Astrocyte (in vitro differentiated cells and primary cell): ENCODE results near the gene SPTLC3. TPM values are rescaled to one million over a fixed set of nuclear protein-coding genes. Genes with fewer than 3 reads are reported as not detected.

Experiments
- DNase-seq: peaks from one replicate; pipeline ENCODE4 v3.0.0-alpha.2; 2010; ENCODE audit warnings: low read depth
- FAIRE-seq: peaks from 2 replicates; lab custom pipeline; 2011; peaks lifted over from hg19 to GRCh38; lab: Jason Lieb, UNC
- H2AFZ ChIP-seq: 2 replicates; pipeline ENCODE4 v1.6.0; 2012; ENCODE audit warnings: low read depth, low read length, inconsistent platforms
- H3K27ac ChIP-seq: 2 replicates; pipeline ENCODE4 v1.5.1; 2011; ENCODE audit warnings: low read depth, low read length, inconsistent platforms
- H3K27me3 ChIP-seq: 2 replicates; pipeline ENCODE4 v1.6.0; 2011; ENCODE audit warnings: low read length, inconsistent platforms; ENCODE audit not compliant: insufficient read depth
- H3K36me3 ChIP-seq: 2 replicates; pipeline ENCODE4 v1.5.1; 2011; ENCODE audit warnings: low read length, inconsistent platforms; ENCODE audit not compliant: insufficient read depth
- H3K4me1 ChIP-seq: 2 replicates; pipeline ENCODE4 v1.5.1; 2011; ENCODE audit warnings: low read length, inconsistent platforms; ENCODE audit not compliant: insufficient read depth
- H3K4me2 ChIP-seq: 2 replicates; pipeline ENCODE4 v1.6.0; 2012; ENCODE audit warnings: low read length, inconsistent platforms
- H3K4me3 ChIP-seq: 2 replicates; pipeline ENCODE4 v1.5.1; 2011; ENCODE audit warnings: low read depth, mild to moderate bottlenecking, low read length, inconsistent platforms; ENCODE audit not compliant: insufficient read depth
- H3K79me2 ChIP-seq: 2 replicates; pipeline ENCODE4 v1.6.0; 2012; ENCODE audit warnings: mild to moderate bottlenecking, low read length, inconsistent platforms; ENCODE audit not compliant: insufficient read depth
- H3K9ac ChIP-seq: 2 replicates; pipeline ENCODE4 v1.6.0; 2012; ENCODE audit warnings: mild to moderate bottlenecking, low read length, inconsistent platforms
- H3K9me3 ChIP-seq: 2 replicates; pipeline ENCODE4 v1.5.1; 2012; ENCODE audit warnings: low read depth, mild to moderate bottlenecking, low read length, inconsistent platforms; ENCODE audit not compliant: insufficient read depth
- H4K20me1 ChIP-seq: 2 replicates; pipeline ENCODE4 v1.6.0; 2012; ENCODE audit warnings: low read length, inconsistent platforms; ENCODE audit not compliant: insufficient read depth
- H3K27ac Mint-ChIP-seq: one replicate; pipeline ENCODE4 v1.8.0; 2021; ENCODE audit warnings: mild to moderate bottlenecking, mixed read lengths; ENCODE audit not compliant: unreplicated experiment
- H3K27me3 Mint-ChIP-seq: one replicate; pipeline ENCODE4 v1.8.0; 2021; ENCODE audit warnings: low read depth, mixed read lengths; ENCODE audit not compliant: unreplicated experiment
- H3K36me3 Mint-ChIP-seq: one replicate; pipeline ENCODE4 v1.8.0; 2021; ENCODE audit warnings: low read depth, mixed read lengths; ENCODE audit not compliant: unreplicated experiment
- H3K4me1 Mint-ChIP-seq: one replicate; pipeline ENCODE4 v1.8.0; 2021; ENCODE audit warnings: low read depth, mixed read lengths; ENCODE audit not compliant: unreplicated experiment
- H3K4me3 Mint-ChIP-seq: one replicate; pipeline ENCODE4 v1.8.0; 2021; ENCODE audit warnings: mild to moderate bottlenecking, moderate library complexity, mixed read lengths; ENCODE audit not compliant: unreplicated experiment
- H3K9me3 Mint-ChIP-seq: one replicate; pipeline ENCODE4 v1.8.0; 2021; ENCODE audit warnings: mild to moderate bottlenecking, mixed read lengths; ENCODE audit not compliant: unreplicated experiment
- CTCF ChIP-seq: IDR thresholded peaks from 2 replicates; pipeline ENCODE4 v1.5.1; 2011; ENCODE audit warnings: low read depth, mild to moderate bottlenecking, inconsistent platforms, low read length, moderate library complexity; ENCODE audit not compliant: insufficient read depth
- EZH2 ChIP-seq: IDR thresholded peaks from 2 replicates; pipeline ENCODE4 v1.6.1; 2012; ENCODE audit warnings: mild to moderate bottlenecking, low read length, inconsistent platforms; ENCODE audit not compliant: insufficient read depth
- total RNA-seq: library from RNA; stranded (reverse); gene quantifications from 2 replicates; pipeline ENCODE4 v1.2.1, GENCODE V29; 2021

SPTLC3 gene
- total RNA-seq, 1 donor from 2014 or later = 5.7 TPM

DNA sequence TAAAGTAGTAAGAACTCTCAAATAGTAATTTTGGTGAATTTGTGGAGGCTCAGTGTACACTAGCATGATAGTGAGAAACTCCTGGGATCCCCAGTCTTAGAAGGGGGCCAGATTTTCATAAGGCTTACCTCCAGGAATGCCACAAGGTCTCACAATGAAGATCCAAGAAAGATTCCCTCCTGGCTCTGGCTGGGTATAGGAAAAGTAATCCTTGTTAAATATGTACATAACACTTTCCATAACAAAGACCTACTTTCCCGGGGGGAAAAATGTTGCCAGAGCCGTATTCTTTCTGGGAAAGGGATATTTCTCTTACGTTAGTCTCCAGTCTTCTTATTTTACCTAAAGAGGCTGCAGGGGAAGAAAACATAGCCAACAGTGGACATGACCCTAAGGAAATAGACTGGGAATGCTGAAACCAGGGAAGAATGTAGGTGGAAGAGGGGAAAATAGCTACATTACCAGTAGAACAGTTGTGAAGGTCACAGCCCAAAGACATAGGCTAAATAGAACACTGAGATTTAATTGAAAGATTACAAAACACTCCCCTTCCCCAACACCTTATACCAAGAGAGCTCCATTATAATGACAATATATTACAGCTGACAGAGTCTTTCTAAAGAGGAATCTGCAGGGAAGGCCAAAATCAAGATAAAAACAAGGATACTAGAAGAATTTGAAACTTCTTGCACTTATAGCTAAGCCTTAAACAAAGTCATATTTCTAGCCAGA lies 177.4 kb downstream of the SPTLC3 start:
- FAIRE-seq (no peak), DNase-seq (no peak)
- no peaks in the 10 kb centered on the region for H3K9me3 Mint-ChIP-seq
- Histone ChIP-seq H3K4me2 (no peak overlapping the region), H3K27ac (no peak overlapping the region), H3K4me3 (no peak overlapping the region), H3K9me3 (no peaks in the 10 kb centered on the region), H3K36me3 (no peaks in the 10 kb centered on the region), H3K79me2 (no peaks in the 10 kb centered on the region), H4K20me1 (no peaks in the 10 kb centered on the region), H3K27me3 (no peaks in the 10 kb centered on the region), H2AFZ (no peak overlapping the region), H3K9ac (no peak overlapping the region), H3K4me1 (no peaks in the 10 kb centered on the region)
- H3K27me3 Mint-ChIP-seq = no peaks in the 10 kb centered on the region
- H3K4me3 Mint-ChIP-seq = no peak overlapping the region
- peaks cover 2% of the 10 kb centered on the region for H3K36me3 Mint-ChIP-seq
- H3K4me1 Mint-ChIP-seq = peaks cover 2% of the 10 kb centered on the region
- TF ChIP-seq CTCF (no peak), EZH2 (no peak)
- H3K27ac Mint-ChIP-seq = no peak overlapping the region

DNA sequence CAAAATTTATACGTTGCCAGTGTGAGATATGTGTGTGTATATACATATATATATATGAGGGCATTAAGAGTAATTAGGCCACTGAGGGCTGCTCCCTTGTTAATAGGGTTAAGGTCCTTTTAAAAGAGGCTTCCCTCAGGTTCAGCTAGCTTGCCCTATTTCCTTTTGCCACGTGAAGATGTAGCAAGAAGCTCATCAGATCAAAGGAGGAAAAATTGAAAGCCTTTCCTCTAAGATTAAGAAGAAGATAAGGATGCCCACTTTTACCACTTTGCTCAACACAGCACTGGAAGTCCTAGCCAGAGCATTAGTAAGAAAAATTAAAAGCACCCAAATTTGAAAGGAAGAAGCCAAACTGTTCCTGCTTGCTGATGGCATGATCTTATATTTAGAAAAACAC lies 179.1 kb downstream of the SPTLC3 start:
- Mint-ChIP-seq H3K36me3 (peaks cover 2% of the 10 kb centered on the region), H3K27me3 (no peaks in the 10 kb centered on the region), H3K4me1 (peaks cover 2% of the 10 kb centered on the region), H3K4me3 (no peak overlapping the region), H3K9me3 (no peaks in the 10 kb centered on the region), H3K27ac (no peak overlapping the region)
- no peaks in the 10 kb centered on the region for H3K9me3 ChIP-seq
- no peak overlapping the region for H3K4me2 ChIP-seq
- DNase-seq (no peak), FAIRE-seq (no peak)
- H3K79me2 ChIP-seq = no peaks in the 10 kb centered on the region
- no peak overlapping the region for H3K4me3 ChIP-seq
- no peaks in the 10 kb centered on the region for H3K4me1 ChIP-seq
- no peak overlapping the region for H3K27ac ChIP-seq
- H3K9ac ChIP-seq = no peak overlapping the region
- H4K20me1 ChIP-seq = no peaks in the 10 kb centered on the region
- H3K36me3 ChIP-seq = no peaks in the 10 kb centered on the region
- TF ChIP-seq CTCF (no peak), EZH2 (no peak)
- H3K27me3 ChIP-seq = no peaks in the 10 kb centered on the region
- no peak overlapping the region for H2AFZ ChIP-seq

DNA sequence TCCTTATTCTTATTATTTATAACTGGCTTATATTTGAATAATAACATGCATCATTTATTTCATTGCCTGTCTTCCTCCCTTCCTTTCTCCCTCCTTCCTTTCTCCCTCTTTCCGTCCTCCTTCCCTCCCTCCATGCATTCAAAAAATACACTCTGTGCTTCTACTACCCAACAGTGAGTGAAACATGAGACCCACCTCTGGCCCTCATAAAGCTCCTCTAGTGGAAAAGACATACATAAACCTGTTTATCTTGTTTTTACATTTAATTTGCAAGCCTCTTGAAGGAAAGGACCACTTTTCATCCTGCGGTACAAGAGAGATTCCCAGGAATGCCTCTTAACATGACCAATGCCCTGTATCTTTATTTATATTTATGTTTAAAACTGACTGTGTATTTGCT lies 190.5 kb downstream of the SPTLC3 start:
- no peaks in the 10 kb centered on the region for H4K20me1 ChIP-seq
- no peak overlapping the region for H3K27ac ChIP-seq
- peaks cover 2% of the 10 kb centered on the region for H3K27me3 ChIP-seq
- no peak overlapping the region for H2AFZ ChIP-seq
- DNase-seq (no peak), FAIRE-seq (no peak)
- no peaks in the 10 kb centered on the region for H3K4me1 ChIP-seq
- Mint-ChIP-seq H3K9me3 (peaks cover 2% of the 10 kb centered on the region), H3K4me1 (no peaks in the 10 kb centered on the region), H3K27ac (no peak overlapping the region), H3K27me3 (no peaks in the 10 kb centered on the region), H3K4me3 (no peak overlapping the region), H3K36me3 (no peaks in the 10 kb centered on the region)
- H3K4me2 ChIP-seq = no peak overlapping the region
- TF ChIP-seq CTCF = no peak
- TF ChIP-seq EZH2 = no peak
- no peaks in the 10 kb centered on the region for H3K9me3 ChIP-seq
- H3K4me3 ChIP-seq = no peak overlapping the region
- H3K9ac ChIP-seq = no peak overlapping the region
- H3K36me3 ChIP-seq = no peaks in the 10 kb centered on the region
- no peaks in the 10 kb centered on the region for H3K79me2 ChIP-seq
